HUES6 (cell line): ENCODE results near the gene TLCD1.
A peak's percentile ranks its signal among the peaks of the same experiment; 100 is the strongest.

Experiments used
- H3K27ac ChIP-seq: 2 replicates; pipeline ENCODE4 v1.7.0; 2013; ENCODE audit warnings: low read depth, mild to moderate bottlenecking, low read length, inconsistent platforms
- H3K27me3 ChIP-seq: 2 replicates; pipeline ENCODE4 v1.6.1; 2013; ENCODE audit warnings: low read length; ENCODE audit not compliant: control insufficient read depth, insufficient read depth
- H3K36me3 ChIP-seq: 2 replicates; pipeline ENCODE4 v1.6.1; 2013; ENCODE audit warnings: low read length; ENCODE audit not compliant: control insufficient read depth, insufficient read depth
- H3K4me1 ChIP-seq: 2 replicates; pipeline ENCODE4 v1.6.1; 2013; ENCODE audit warnings: low read length; ENCODE audit not compliant: control insufficient read depth, insufficient read depth
- H3K4me3 ChIP-seq: 2 replicates; pipeline ENCODE4 v1.5.1; 2013; ENCODE audit warnings: low read depth, low read length
- H3K9ac ChIP-seq: one replicate; pipeline ENCODE4 v1.6.1; 2013; ENCODE audit warnings: mild to moderate bottlenecking, low read length
- H3K9me3 ChIP-seq: 2 replicates; pipeline ENCODE4 v1.6.1; 2013; ENCODE audit warnings: low read depth, low read length; ENCODE audit not compliant: control insufficient read depth, insufficient read depth

Gene TLCD1

GRCh38 chr17:28744972-28745785 is 19.1 kb upstream of the TLCD1 start:
- H3K9me3 ChIP-seq: no peaks in the 10 kb centered on the region
- peak overlapping the region; percentile 86 for H3K27ac ChIP-seq
- peaks cover 62% of the 10 kb centered on the region for H3K36me3 ChIP-seq
- H3K9ac ChIP-seq: peak overlapping the region; percentile 98
- H3K4me3 ChIP-seq: peak overlapping the region; percentile 71
- H3K4me1 ChIP-seq: peaks cover 33% of the 10 kb centered on the region
- no peaks in the 10 kb centered on the region for H3K27me3 ChIP-seq

DNA sequence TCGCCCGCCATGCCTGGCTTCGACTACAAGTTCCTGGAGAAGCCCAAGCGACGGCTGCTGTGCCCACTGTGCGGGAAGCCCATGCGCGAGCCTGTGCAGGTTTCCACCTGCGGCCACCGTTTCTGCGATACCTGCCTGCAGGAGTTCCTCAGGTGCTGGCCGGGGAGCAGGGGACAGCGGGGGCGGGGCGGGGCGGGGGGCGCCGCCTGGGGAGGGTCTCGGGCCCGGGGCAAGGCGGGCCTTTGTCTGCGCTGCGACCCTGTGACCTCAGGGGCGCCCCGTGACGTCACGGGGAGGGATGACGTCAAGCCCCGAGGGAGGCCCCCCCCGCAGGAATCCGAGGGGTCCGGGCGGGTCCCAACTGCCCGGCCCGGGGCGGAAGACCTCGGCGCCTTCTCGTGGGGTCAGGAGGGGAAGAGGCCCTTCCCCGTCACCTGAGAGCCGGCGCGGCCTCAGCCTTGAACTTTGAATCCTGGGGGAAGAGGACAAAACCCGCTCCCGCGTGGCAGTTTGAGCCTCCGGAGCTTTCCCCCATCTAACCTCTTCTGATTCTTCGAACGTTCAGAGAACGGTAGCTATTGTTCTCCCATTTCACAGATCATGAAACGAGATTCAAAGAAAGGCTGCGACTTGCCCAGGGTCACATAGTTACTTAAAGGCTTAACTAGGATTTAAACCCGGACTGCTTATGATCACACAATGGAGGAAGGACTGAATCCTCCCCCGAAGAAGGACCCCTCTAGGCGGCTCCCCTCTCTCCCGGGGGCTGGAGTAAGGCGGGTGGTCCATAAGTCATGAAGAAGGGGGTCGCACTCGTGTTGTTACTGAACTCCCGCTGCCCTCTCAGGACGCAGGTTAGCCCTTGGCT is 18.3 kb upstream of the TLCD1 start:
- Histone ChIP-seq H3K27me3 (no peaks in the 10 kb centered on the region), H3K4me1 (peaks cover 33% of the 10 kb centered on the region), H3K4me3 (peak overlapping the region; percentile 71), H3K36me3 (peaks cover 56% of the 10 kb centered on the region), H3K27ac (peak overlapping the region; percentile 86), H3K9ac (peak overlapping the region; percentile 99), H3K9me3 (no peaks in the 10 kb centered on the region)

- peak within 1 kb of the TSS; percentile 71 for H3K4me3 ChIP-seq
- peak within 1 kb of the TSS; percentile 99 for H3K9ac ChIP-seq
- peaks cover 33% of the 10 kb centered on the region for H3K4me1 ChIP-seq
- H3K36me3 ChIP-seq: peaks cover 56% of the 10 kb centered on the region
- H3K27ac ChIP-seq: peak within 1 kb of the TSS; percentile 94
- H3K27me3 ChIP-seq: no peaks in the 10 kb centered on the region
- no peaks in the 10 kb centered on the region for H3K9me3 ChIP-seq
These were observed 17.4 kb upstream of the TLCD1 start, which contains the start of gene TRAF4 for GRCh38 chr17:28743243-28744103. TSS of gene TRAF4 (plus strand) at chr17:28744011. CDS start at chr17:28744113, 102 bp downstream.

DNA sequence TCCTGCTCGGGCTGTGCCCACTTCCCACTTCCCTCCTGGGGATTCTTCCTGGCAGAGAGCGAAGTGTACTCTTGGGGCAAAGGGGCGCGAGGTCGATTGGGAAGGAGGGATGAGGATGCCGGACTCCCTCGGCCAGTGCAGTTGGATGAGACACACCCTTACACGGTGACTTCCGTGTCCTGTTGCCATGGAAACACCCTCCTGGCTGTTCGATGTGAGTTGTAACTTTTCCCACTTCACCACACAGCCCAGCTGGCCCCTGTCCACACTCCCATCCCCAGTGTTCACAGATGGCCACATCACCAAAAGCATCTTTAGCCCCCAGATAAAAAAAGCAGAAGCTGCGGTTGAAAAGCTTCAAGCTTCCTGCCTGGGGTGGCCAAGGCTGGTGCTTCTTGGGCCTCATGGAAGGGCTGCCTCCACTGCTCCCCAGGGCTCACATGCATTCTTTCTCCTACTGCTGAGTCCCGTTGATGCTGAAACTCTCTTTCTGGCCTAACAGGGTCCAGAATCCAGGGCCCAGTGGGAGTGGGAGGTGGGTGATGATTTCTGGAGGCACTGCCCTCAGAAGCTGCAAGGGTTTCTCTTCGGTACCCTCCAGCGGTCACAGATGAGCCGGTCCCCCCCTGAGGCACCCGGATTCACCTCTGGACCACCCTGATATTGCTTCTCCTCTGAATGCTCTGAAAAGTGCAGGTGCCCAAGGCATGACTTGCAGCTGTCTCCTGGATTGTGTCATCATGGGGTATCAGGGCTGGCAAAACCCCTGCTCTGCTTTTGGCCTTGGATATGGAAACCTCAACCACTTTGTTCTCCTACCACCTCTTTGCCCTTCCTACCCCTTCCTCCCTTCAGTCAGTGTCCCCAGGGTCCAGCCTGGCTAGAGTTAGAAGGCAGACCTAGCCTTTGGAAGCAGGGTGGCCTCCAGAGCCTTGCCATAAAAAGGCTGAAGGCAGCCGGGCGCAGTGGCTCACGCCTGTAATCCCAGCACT is 15.6 kb upstream of the TLCD1 start:
- no peaks in the 10 kb centered on the region for H3K9me3 ChIP-seq
- peaks cover 22% of the 10 kb centered on the region for H3K4me1 ChIP-seq
- H3K36me3 ChIP-seq: peaks cover 51% of the 10 kb centered on the region
- H3K27ac ChIP-seq: no peak overlapping the region
- no peak overlapping the region for H3K4me3 ChIP-seq
- no peaks in the 10 kb centered on the region for H3K27me3 ChIP-seq
- no peak overlapping the region for H3K9ac ChIP-seq

DNA sequence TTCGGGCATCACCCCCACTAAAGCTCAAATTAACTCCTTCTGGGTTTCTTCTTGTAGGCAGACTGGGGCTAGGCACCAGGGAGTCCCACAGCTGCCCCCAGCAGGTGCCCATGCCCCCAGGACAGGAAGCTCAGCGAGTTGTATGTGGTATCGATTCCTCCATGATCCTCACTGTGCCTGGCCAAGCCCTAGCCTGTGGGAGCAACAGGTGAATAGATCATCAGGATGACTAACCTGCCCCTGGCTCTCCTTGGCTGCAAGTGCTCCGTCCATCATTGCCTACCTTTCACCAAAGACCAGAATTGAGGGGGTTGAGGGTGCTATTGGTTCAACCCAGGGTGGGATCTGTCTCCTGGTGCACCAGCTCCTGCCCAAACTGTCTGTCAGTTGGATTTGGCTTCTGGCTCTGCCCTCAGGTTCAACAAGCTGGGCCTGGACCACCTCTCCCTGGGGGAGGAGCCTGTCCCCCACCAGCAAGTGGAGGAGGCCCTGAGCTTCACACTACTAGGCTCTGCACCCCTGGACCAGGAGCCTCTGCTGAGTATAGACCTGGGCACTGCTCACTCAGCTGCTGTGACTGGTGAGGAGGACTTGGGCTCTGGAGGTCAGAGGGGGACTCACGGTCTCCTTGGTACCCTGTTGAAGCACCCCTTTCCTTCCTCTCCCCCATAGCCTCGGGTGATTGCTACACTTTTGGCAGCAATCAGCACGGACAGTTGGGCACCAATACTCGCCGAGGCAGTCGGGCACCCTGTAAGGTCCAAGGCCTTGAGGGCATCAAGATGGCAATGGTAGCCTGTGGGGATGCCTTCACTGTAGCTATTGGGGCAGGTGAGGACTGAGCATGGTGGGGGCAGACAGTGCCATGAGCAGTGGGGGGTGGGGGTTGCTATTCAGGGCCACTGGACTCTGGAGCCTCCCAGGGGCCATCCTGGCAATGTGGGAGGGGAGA is 14.6 kb upstream of the TLCD1 start:
- H3K36me3 ChIP-seq: peaks cover 41% of the 10 kb centered on the region
- H3K4me1 ChIP-seq: peaks cover 12% of the 10 kb centered on the region
- no peak overlapping the region for H3K9ac ChIP-seq
- H3K27me3 ChIP-seq: no peaks in the 10 kb centered on the region
- no peak overlapping the region for H3K4me3 ChIP-seq
- H3K9me3 ChIP-seq: no peaks in the 10 kb centered on the region
- H3K27ac ChIP-seq: no peak overlapping the region

GRCh38 chr17:28738680-28739384 is 12.8 kb upstream of the TLCD1 start:
- no peak overlapping the region for H3K4me3 ChIP-seq
- no peak overlapping the region for H3K9ac ChIP-seq
- no peaks in the 10 kb centered on the region for H3K9me3 ChIP-seq
- peaks cover 47% of the 10 kb centered on the region for H3K36me3 ChIP-seq
- H3K4me1 ChIP-seq: peaks cover 15% of the 10 kb centered on the region
- no peaks in the 10 kb centered on the region for H3K27me3 ChIP-seq
- H3K27ac ChIP-seq: no peak overlapping the region

DNA sequence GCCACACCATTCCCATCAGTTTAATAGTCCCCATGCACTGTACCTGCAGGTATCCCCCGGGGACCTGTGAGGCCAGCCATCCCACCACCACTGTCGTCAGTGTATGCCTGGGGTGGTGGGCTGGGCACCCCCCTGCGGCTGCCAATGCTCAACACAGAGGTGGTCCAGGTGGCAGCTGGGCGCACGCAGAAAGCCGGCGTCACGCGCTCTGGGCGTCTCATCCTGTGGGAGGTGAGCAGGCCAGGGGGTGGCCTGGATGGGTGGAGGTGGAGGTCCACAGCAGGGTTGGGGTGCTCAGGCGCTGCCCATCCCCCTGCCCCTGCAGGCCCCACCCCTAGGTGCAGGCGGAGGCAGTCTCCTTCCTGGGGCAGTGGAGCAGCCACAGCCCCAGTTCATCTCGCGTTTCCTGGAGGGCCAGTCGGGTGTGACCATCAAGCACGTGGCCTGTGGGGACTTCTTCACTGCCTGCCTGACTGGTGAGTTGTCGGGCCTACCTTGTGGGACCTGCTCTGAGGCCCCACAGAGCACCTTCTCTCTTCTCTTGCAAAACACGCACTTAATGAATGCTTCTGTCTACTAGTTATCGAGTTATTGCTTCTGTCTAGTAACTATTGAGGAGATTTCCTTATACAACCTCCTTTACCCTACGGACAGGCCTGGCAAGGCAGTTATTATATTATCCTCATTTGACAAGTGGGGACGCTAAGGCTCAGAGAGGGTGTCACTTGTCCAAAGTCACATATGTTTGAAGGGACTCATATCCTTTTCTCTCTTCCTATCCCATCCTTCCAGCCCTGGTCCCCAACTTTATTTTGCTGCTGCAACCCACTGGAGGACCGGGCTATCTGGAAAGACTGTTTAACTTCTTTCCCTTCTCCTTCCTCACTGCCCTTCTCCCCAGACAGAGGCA is 12.0 kb upstream of the TLCD1 start:
- H3K27me3 ChIP-seq: no peaks in the 10 kb centered on the region
- H3K9me3 ChIP-seq: no peaks in the 10 kb centered on the region
- peaks cover 15% of the 10 kb centered on the region for H3K4me1 ChIP-seq
- H3K27ac ChIP-seq: no peak overlapping the region
- no peak overlapping the region for H3K9ac ChIP-seq
- no peak overlapping the region for H3K4me3 ChIP-seq
- H3K36me3 ChIP-seq: peaks cover 49% of the 10 kb centered on the region

DNA sequence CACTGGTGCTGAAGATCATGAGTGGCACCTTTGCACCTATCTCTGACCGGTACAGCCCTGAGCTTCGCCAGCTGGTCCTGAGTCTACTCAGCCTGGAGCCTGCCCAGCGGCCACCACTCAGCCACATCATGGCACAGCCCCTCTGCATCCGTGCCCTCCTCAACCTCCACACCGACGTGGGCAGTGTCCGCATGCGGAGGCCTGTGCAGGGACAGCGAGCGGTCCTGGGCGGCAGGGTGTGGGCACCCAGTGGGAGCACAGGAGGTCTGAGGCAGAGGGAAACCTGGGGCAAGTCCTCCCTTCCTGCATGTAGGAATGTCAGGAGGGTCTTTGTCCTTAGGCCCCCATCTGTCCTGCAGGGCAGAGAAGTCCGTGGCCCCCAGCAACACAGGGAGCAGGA is 11.3 kb upstream of the TLCD1 start:
- H3K9ac ChIP-seq: no peak overlapping the region
- no peak overlapping the region for H3K4me3 ChIP-seq
- H3K27me3 ChIP-seq: no peaks in the 10 kb centered on the region
- no peak overlapping the region for H3K27ac ChIP-seq
- peaks cover 49% of the 10 kb centered on the region for H3K36me3 ChIP-seq
- H3K9me3 ChIP-seq: no peaks in the 10 kb centered on the region
- peaks cover 9% of the 10 kb centered on the region; the same call in 1 of the 2 replicates for H3K4me1 ChIP-seq
